HG03095 (cell line): Measurements from ENCODE around the gene METTL21C.

Experiments
- ATAC-seq: cut with Tn5 transposase; IDR thresholded peaks from one replicate; pipeline ENCODE4 v1.9.1; 2021; ENCODE audit warnings: moderate library complexity; ENCODE audit not compliant: unreplicated experiment

Gene METTL21C

GRCh38 chr13:102667911-102668310 lies 26.9 kb downstream of the METTL21C start:
- no peak for ATAC-seq

- no peak for ATAC-seq
These were observed 27.8 kb downstream of the METTL21C start for GRCh38 chr13:102667023-102667422.

DNA sequence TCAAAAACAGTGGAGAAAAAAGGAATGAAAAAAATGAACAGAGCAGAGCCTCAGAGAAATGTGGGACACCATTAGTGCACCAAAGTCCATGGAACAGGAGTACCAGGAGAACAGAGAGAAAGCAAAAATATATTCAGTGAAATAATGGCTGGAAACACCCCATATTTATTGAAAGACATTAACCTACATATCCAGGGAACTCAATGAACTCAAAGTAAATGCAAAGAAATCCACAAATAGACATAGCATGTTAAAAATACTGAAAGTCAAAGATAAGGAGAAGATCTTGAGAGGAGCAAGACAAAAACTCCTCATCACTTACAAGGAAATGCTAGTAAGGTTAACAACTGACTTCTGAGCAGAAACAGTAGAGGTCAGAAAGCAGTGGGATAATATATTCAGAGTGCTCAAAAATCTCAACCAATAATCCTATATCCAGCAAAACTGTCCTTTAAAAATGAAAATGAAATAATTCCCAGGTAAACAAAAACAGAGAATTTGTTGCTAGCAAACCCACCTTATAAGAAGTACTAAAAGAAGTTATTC lies 35.6 kb downstream of the METTL21C start:
- no peak for ATAC-seq

GRCh38 chr13:102658660-102659059 lies 36.2 kb downstream of the METTL21C start:
- no peak for ATAC-seq

- ATAC-seq, result no peak
These were observed 37.2 kb downstream of the METTL21C start for GRCh38 chr13:102657630-102658029.

- no peak for ATAC-seq
These were observed 40.1 kb downstream of the METTL21C start for GRCh38 chr13:102654756-102655155.

GRCh38 chr13:102651892-102652291 lies 43.0 kb downstream of the METTL21C start:
- no peak for ATAC-seq

DNA sequence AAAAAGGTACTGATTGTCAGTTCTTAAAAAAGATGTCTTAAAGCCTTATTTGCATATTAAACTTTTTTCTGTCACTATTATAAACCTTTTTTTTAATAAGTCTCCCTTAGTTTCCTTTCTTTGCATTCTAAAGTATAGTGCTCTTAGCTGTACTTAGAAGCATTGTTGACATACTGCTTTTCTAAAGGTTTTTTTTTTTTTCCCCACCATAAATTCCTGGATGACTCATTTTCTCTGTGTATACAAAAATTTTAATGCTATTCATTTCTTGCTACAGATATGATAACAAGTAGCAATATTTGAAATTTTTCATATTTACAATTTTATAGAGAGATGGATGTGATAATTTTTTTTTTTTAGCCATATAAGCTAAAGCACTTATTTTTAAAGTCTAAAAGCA lies 43.5 kb downstream of the METTL21C start:
- ATAC-seq, result no peak

DNA sequence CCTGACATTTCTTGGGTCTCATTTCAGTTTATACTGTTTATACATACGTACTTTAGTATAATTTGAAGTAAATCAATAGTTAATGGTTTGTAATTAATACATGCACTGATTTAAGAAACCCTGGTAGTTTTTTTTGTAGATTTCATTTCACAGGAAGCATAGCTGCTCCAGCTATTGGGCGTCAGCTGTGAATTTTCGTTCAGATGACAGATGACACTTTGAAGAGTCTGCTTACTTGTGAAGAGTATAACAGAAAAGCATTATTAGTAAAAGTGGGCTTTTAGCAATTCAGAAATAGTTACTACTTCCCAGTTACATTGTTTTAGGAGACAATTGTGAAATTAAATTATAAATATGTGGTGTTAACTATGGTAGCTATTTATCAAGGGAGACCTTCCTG lies 44.4 kb downstream of the METTL21C start:
- ATAC-seq, result no peak

GRCh38 chr13:102648046-102648445 lies 46.8 kb downstream of the METTL21C start:
- ATAC-seq, result no peak

DNA sequence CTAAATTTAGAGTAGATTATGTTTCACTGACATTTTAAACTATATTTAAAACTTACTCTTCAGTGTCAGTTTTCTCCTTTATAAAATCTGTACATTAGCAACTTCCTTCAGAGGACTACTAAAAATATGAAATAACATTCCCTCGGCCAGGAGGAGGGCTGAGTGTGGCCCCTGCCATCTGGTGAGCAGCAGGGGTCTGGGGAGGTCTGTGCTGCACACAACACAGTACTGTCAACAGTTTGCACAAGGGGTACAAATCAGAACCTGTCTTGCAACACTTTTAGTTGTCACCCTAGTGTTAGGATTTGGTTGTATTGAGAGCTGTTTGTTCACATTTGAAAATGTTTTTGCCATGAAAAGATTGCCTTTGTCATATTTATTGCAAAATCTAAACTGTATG lies 49.1 kb downstream of the METTL21C start:
- no peak for ATAC-seq

DNA sequence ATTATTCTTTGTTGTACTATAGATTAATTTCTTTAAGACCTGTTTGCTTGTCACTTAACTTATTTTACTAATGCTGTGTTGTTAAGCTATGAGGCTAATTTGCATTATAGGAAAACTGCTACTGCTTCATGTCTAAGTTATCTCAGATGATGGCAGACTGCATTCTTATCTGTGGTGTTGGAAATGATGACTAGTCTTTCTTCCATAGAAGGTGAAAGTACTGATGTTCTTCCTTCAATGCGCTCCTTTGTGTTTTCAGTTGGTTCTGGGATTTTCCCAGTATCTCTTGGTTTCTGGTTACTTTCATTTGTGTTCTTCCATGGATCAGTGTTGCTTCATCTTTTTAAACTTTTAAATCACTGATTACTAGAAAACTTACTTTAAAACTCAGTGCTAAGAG lies 51.2 kb downstream of the METTL21C start:
- no peak for ATAC-seq

- ATAC-seq, result no peak
These were observed 52.4 kb downstream of the METTL21C start for GRCh38 chr13:102642475-102642874.

GRCh38 chr13:102642029-102642428 lies 52.8 kb downstream of the METTL21C start:
- ATAC-seq, result no peak

GRCh38 chr13:102638741-102639140 lies 56.1 kb downstream of the METTL21C start:
- ATAC-seq, result no peak
